IPS DF 6.9 (cell line): ENCODE measurements around the gene SERPINB2.

Experiments
- DNase-seq: peaks from one replicate; pipeline ENCODE4 v3.0.0-alpha.2; 2013; ENCODE audit warnings: low read depth, low spot score
- H3K27ac ChIP-seq: one replicate; pipeline ENCODE4 v1.5.1; 2013; ENCODE audit warnings: low read length, control low read depth
- H3K27me3 ChIP-seq: 2 replicates; pipeline ENCODE4 v1.6.1; 2013; ENCODE audit warnings: mild to moderate bottlenecking, low read length; ENCODE audit not compliant: control insufficient read depth, insufficient read depth
- H3K36me3 ChIP-seq: 2 replicates; pipeline ENCODE4 v1.6.1; 2013; ENCODE audit warnings: low read length; ENCODE audit not compliant: control insufficient read depth, insufficient read depth
- H3K4me1 ChIP-seq: 2 replicates; pipeline ENCODE4 v1.6.1; 2013; ENCODE audit warnings: low read length; ENCODE audit not compliant: control insufficient read depth, insufficient read depth
- H3K4me3 ChIP-seq: 2 replicates; pipeline ENCODE4 v1.5.1; 2013; ENCODE audit warnings: mild to moderate bottlenecking, low read length
- H3K9me3 ChIP-seq: 2 replicates; pipeline ENCODE4 v1.6.1; 2013; ENCODE audit warnings: low read length, inconsistent platforms; ENCODE audit not compliant: control insufficient read depth, insufficient read depth
- WGBS: extraction: QIAGEN DNeasy Blood & Tissue Kit; methylation state at CpG from one replicate; pipeline ENCODE4 v1.1.7; 2013; ENCODE audit warnings: mixed read lengths, missing lambda C conversion rate; ENCODE audit not compliant: insufficient read length, insufficient coverage; 5-methylcytosine and 5-hydroxymethylcytosine counted together

Gene SERPINB2

GRCh38 chr18:63888470-63889190 is 1.1 kb downstream of the SERPINB2 start:
- DNase-seq, result no peak
- Histone ChIP-seq H3K36me3 (no peaks in the 10 kb centered on the region), H3K4me3 (no peak overlapping the region), H3K9me3 (no peaks in the 10 kb centered on the region), H3K27me3 (no peaks in the 10 kb centered on the region), H3K27ac (no peak overlapping the region), H3K4me1 (no peaks in the 10 kb centered on the region)
- WGBS, result no CpG with 5 or more reads among the region's 1 CpG

GRCh38 chr18:63889626-63890025 is 2.1 kb downstream of the SERPINB2 start:
- no peaks in the 10 kb centered on the region for H3K9me3 ChIP-seq
- no CpG with 5 or more reads among the region's 2 CpGs for WGBS
- H3K4me3 ChIP-seq, result no peak overlapping the region
- no peak overlapping the region for H3K27ac ChIP-seq
- H3K36me3 ChIP-seq, result no peaks in the 10 kb centered on the region
- H3K4me1 ChIP-seq, result no peaks in the 10 kb centered on the region
- no peaks in the 10 kb centered on the region for H3K27me3 ChIP-seq
- no peak for DNase-seq

GRCh38 chr18:63890237-63890949 is 2.9 kb downstream of the SERPINB2 start:
- Histone ChIP-seq H3K36me3 (no peaks in the 10 kb centered on the region), H3K27me3 (no peaks in the 10 kb centered on the region), H3K27ac (no peak overlapping the region), H3K9me3 (no peaks in the 10 kb centered on the region), H3K4me3 (no peak overlapping the region), H3K4me1 (no peaks in the 10 kb centered on the region)
- no CpG with 5 or more reads among the region's 6 CpGs for WGBS
- no peak for DNase-seq

GRCh38 chr18:63890950-63891304 is 3.4 kb downstream of the SERPINB2 start:
- Histone ChIP-seq H3K4me3 (no peak overlapping the region), H3K4me1 (no peaks in the 10 kb centered on the region), H3K27me3 (no peaks in the 10 kb centered on the region), H3K9me3 (no peaks in the 10 kb centered on the region), H3K27ac (no peak overlapping the region), H3K36me3 (no peaks in the 10 kb centered on the region)
- WGBS, result no CpG with 5 or more reads among the region's 5 CpGs
- DNase-seq, result no peak

GRCh38 chr18:63892566-63892965 is 5.1 kb downstream of the SERPINB2 start:
- Histone ChIP-seq H3K27me3 (no peaks in the 10 kb centered on the region), H3K4me3 (no peak overlapping the region), H3K9me3 (no peaks in the 10 kb centered on the region), H3K27ac (no peak overlapping the region), H3K36me3 (no peaks in the 10 kb centered on the region), H3K4me1 (no peaks in the 10 kb centered on the region)
- no CpG with 5 or more reads among the region's 4 CpGs for WGBS
- no peak for DNase-seq

- WGBS, result no CpG with 5 or more reads among the region's 6 CpGs
- no peak for DNase-seq
- no peak overlapping the region for H3K27ac ChIP-seq
These were observed 6.7 kb downstream of the SERPINB2 start for GRCh38 chr18:63894106-63894772.

GRCh38 chr18:63895190-63895589 is 7.7 kb downstream of the SERPINB2 start:
- H3K36me3 ChIP-seq, result no peaks in the 10 kb centered on the region
- H3K4me1 ChIP-seq, result no peaks in the 10 kb centered on the region
- no peak overlapping the region for H3K4me3 ChIP-seq
- no peak overlapping the region for H3K27ac ChIP-seq
- no CpG with 5 or more reads among the region's 6 CpGs for WGBS
- no peak for DNase-seq
- H3K9me3 ChIP-seq, result no peaks in the 10 kb centered on the region
- no peaks in the 10 kb centered on the region for H3K27me3 ChIP-seq

More at GRCh38 chr18:63894106-63894772, 6.7 kb downstream of the SERPINB2 start:
- Histone ChIP-seq H3K4me1 (no peaks in the 10 kb centered on the region), H3K9me3 (no peaks in the 10 kb centered on the region), H3K36me3 (no peaks in the 10 kb centered on the region), H3K27me3 (no peaks in the 10 kb centered on the region), H3K4me3 (no peak overlapping the region)

- no peaks in the 10 kb centered on the region for H3K4me1 ChIP-seq
- H3K27ac ChIP-seq, result no peak overlapping the region
- WGBS, result no CpG with 5 or more reads among the region's 4 CpGs
- no peaks in the 10 kb centered on the region for H3K9me3 ChIP-seq
- no peak overlapping the region for H3K4me3 ChIP-seq
- no peak for DNase-seq
- H3K36me3 ChIP-seq, result no peaks in the 10 kb centered on the region
- H3K27me3 ChIP-seq, result no peaks in the 10 kb centered on the region
These were observed 9.6 kb downstream of the SERPINB2 start for GRCh38 chr18:63897072-63897471.

GRCh38 chr18:63899206-63899605 is 11.7 kb downstream of the SERPINB2 start:
- H3K36me3 ChIP-seq, result no peaks in the 10 kb centered on the region
- H3K4me1 ChIP-seq, result no peaks in the 10 kb centered on the region
- H3K27ac ChIP-seq, result no peak overlapping the region
- H3K9me3 ChIP-seq, result no peaks in the 10 kb centered on the region
- no peaks in the 10 kb centered on the region for H3K27me3 ChIP-seq
- DNase-seq, result no peak
- H3K4me3 ChIP-seq, result no peak overlapping the region

GRCh38 chr18:63903851-63904570 is 16.5 kb downstream of the SERPINB2 start:
- no peak overlapping the region for H3K27ac ChIP-seq
- no peaks in the 10 kb centered on the region for H3K9me3 ChIP-seq
- H3K27me3 ChIP-seq, result no peaks in the 10 kb centered on the region
- H3K4me3 ChIP-seq, result no peak overlapping the region
- H3K36me3 ChIP-seq, result no peaks in the 10 kb centered on the region
- no CpG with 5 or more reads among the region's 1 CpG for WGBS
- no peaks in the 10 kb centered on the region for H3K4me1 ChIP-seq
- no peak for DNase-seq
